Medulla oblongata (tissue), 1 donor: ENCODE results near the gene TMA7B.
"Not testable (repeated sequence)": the region's sequence is repeated elsewhere in the genome, so short reads cannot be mapped to it uniquely, and the experiment has no call there.

Experiments used
- DNase-seq: peaks from one replicate; pipeline ENCODE4 v3.0.0-alpha.2; 2015; ENCODE audit errors: extremely low spot score

Gene TMA7B

DNA sequence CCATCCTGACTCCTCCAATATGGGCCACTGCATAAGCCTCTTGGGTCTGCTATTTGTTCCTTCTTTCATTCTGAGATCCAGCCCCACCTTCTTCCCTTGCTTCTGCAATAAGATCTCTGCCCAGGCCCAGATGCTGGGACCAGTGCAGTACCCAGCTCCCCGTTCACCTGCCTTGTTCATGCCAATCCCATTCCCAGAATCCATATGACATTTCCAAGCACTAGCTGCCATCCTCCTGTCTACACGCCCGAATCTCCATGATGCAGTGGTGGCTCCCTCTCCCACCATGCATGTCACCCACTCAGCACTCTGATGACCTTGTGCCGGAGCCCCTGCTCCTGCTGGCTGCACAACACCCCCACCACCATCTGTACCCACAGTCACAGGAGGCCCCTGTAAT, 23.1 kb downstream of the TMA7B start:
- DNase-seq, result no peak

GRCh38 chr22:39984006-39984405, 23.8 kb downstream of the TMA7B start:
- DNase-seq, result no peak

DNA sequence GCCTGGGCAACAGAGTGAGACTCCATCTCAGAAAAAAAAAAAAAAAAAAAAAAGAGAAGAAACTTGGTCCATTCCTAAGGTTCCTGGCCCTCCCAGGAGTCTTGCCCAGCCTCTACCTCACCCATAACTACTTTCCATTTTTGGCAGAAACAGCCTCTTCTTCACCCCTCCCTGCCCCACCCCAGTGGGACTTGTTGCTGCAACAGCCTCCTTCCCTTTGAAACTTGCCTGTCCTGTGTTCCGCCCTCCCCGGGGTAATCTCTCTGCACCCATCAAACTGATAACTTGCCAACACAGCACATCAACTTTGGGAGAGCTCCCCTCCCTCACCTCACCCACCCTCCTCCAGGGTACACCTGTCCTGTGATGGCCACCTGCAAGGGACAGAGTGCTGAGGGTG, 24.5 kb downstream of the TMA7B start:
- DNase-seq, result no peak

GRCh38 chr22:39985383-39986035, 25.3 kb downstream of the TMA7B start:
- no peak for DNase-seq

- DNase-seq, result no peak
These were observed 28.4 kb downstream of the TMA7B start for GRCh38 chr22:39988386-39989114.

DNA sequence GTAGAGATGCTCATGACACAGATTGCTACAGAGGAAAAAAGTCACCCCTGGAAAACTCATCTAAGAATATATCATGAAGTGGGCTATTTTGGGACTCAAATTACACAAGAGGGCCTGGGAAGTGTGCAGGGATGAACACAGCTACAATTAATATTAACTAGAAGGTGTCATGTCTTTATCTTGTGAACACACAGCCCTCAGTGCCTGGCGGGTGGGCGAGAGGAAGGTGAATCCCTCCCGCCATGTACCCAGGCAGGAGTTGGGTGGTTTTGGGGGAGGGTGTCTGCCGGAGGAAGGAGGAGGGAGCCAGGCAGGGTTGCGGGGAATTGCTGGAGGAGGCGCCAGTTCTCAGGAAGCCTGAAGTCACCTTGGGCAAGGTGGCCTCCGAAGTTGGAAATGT, 29.4 kb downstream of the TMA7B start:
- DNase-seq, result no peak

- DNase-seq, result no peak
These were observed 30.5 kb downstream of the TMA7B start for GRCh38 chr22:39990686-39991085.

DNA sequence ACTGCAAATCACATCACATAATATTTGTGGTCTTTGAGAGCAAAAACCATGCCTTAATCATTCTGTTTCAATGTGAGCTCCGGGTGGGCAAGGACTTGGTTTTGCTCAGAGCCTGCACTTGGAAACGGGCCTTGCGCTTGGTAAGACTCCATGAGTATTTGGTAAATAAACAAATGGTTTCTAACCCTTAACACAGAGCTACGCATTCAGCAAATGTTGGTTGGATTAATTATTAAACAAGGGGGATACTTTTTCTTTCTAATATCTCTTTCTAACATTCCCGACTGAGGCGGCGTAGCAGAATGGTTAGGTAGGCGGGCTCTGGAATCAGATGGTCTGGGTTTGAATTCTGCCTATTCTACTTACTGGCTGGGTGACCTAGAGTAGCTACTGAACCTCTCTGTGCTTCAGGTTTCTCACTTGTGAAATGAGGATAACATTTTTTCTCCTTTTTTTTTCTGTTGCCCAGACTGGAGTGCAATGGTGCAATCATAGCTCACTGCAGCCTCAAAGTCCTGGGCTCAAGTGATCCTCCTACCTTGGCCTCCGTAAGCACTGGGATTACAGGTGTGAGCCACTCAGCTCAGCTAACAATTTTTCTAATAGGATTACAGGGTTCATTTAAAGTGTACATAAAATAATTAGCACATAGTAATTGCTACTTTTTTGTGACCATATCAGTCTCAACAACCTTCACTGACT, 31.1 kb downstream of the TMA7B start:
- DNase-seq, result no peak

DNA sequence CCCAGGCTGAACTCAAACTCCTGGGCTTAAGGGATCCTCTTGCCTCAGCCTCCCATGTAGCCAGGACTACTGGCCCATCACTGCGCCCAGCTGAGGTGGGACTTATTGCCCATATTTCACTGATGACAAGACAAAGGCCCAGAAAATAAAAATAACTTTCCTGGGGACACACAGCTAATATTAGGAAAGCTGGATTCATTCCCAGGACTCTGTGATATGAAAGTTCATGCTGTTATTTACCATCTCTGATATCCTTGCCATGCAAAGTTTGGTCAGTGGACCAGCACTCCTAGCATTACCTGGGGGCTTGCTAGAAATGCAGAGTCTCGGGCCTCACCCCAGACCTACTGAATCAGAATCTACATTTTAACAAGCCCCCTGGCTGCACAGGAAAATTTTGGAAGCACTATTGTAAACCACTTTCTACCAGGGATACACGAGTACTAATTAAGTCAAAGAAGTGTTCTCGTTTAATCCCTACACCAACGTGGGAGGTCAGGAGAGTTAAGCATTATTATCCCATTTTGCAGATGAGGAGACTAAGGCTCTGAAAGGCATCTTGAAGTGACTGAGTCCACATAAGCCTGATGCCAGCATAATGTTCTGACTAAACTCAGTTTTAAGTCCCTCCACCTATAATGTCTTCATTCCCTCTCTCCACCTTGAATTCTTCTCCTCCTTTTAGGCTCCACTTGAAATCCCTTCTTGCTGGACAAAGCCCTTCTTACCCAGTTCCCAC, 32.1 kb downstream of the TMA7B start:
- DNase-seq, result no peak

DNA sequence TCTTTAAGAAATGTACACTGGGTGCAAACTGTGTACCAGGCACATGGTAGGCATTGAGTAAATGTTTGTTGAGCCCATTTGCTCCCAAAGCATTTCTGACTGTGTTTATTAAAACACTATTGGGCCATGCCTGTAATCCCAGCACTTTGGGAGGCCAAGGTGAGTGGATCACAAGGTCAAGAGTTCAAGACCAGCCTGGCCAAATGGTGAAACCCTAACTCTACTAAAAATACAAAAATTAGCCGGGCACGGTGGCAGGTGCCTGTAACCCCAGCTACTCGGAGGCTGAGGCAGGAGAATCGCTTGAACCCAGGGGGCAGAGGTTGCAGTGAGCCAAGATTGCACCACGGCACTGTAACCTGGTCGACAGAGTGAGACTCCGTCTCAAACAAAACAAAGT, 32.7 kb downstream of the TMA7B start:
- DNase-seq, result not testable (repeated sequence)

- no peak for DNase-seq
These were observed 33.9 kb downstream of the TMA7B start for GRCh38 chr22:39994041-39994565.

DNA sequence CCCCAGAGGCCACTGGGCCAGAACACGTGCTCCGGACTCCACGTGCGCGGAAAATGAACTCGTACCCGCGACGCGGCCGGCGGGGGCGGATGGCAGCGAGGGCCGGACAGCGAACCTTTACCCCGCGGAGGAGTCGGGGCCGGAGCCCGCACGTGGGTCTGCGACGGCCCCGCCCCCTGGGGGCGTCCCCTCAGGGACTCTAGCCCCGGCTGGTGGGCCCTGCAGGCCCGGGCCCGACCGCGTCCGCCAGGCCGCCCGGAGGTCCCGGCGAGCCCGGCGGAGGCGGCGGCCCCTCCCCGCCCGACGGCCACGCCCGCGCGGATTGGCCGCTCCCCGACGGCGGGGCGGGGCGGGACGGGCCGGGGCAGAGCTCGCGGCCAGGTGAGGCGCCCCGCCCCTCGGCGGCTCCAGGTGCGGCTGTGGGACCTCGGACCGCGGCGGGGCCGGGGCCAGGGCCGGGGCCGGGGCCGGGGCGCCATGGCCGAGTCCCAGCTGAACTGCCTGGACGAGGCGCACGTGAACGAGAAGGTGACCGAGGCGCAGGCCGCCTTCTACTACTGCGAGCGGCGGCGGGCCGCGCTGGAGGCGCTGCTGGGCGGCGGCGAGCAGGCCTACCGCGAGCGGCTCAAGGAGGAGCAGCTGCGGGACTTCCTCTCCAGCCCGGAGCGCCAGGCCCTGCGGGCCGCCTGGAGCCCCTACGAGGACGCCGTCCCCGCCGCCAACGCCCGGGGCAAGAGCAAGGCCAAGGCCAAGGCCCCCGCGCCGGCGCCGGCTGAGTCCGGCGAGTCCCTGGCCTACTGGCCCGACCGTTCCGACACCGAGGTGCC, 34.6 kb downstream of the TMA7B start, which contains the start of gene FAM83F:
FAM83F (plus strand) TSS at position 389 of the 827 bp plus-strand sequence; CDS start at position 478, 89 bp downstream.
- no peak for DNase-seq

- DNase-seq, result no peak
These were observed 35.4 kb downstream of the TMA7B start for GRCh38 chr22:39995393-39996252.

DNA sequence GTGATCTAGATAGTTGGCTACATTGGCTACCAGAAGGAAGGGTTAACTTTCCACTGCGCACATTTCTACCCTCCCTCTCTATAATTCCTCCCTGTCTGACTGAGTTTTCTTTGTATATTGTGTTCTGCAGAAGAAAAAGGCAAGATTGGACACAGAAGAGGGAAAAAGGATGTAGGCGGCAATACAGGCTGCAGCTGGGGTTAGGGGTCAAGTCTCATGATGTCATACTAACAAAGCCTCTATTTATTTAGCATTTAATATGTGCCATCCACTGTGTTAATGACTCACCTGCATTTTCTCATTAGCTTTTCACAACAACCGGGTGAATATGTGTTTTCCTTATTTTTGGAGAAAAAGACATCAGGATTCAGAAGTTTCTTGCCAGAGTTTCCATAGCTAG, 36.5 kb downstream of the TMA7B start:
- no peak for DNase-seq

DNA sequence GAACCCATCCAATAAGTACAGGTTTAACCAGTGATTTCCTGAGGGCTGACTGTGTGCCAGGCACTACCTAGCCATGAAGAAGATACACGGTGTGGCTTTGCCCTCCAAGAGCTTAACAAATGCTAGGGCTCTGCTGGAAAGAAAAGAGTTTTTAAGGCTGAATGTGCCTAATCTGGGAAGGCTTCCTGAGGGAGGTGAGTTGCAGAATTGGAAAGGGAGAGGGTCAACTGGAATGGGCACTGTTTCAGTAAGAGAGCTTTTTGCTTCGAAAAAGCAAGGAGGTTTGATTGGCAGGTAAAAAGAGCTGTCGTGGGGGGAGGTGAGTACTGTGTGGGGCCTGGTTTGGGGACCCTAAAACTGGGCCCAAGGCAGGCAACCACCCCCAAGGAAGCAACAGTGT, 37.2 kb downstream of the TMA7B start:
- no peak for DNase-seq

GRCh38 chr22:39997939-39998726, 37.9 kb downstream of the TMA7B start:
- no peak for DNase-seq

DNA sequence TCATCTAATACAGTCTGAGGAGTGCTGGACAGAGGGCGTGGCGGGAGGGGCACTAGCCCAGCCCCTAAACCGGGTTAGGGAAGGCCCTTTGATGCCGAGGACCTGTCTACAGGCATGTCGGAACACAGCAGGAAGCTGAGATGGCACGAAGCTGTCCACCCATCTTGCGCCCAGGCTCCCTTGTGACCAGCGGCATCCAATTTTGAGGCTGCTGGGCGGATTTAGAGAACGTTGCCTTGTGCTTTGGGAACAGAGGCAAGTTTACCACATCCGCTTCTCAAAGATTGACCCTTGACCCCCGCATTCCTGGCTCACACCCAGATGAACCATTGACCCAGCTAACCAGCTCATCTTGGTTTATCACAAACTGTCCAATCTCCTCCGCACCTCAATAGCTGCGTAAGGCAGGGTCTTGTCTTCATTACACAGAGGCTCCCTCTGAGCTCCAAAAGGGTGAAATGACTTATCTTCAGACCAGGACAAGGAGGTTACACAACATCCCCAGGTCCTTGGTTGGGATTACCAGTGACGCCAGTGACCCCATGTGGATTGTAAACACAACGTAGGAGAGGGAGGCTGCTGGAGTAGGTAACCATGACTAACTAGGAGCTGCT, 39.1 kb downstream of the TMA7B start:
- no peak for DNase-seq

DNA sequence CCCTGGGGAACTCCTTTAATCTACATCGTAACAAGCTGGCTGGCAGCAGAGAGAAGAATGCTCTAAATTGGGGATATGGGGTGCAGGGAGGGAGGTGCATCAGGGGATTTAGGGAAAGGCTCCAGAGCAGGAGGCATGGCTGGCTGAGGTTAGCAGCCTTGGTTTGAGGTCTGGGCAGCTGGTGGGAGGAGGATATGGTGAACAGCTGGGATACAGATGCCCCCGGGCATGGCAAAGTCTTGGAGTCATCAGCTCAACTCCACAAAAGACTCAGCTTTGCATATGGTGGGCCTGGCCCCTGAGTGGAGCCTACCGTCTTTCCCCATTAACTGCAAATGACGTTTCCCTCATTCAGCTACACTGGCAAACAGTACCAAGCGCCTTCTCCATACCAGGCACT, 40.0 kb downstream of the TMA7B start:
- no peak for DNase-seq

DNA sequence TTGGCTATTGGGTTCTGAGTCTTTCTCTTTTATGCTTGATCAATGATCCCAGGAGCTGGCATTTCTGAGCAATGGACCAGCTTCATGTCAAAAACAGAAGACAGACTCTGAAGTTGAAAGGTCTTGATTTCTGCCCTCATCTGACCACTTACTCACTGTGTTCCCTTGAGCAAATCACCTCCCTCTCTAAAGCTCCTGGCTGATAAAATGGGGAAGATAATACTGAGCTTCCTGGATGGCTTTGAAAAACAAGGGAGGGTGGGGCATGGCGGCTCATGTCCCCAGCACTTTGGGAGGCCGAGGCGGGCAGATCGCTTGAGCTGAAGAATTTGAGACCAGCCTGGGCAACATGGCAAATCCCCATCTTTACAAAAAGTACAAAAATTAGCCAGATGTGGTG, 40.9 kb downstream of the TMA7B start:
- no peak for DNase-seq
